ENCODE data around the gene NCKAP5L.

DNA sequence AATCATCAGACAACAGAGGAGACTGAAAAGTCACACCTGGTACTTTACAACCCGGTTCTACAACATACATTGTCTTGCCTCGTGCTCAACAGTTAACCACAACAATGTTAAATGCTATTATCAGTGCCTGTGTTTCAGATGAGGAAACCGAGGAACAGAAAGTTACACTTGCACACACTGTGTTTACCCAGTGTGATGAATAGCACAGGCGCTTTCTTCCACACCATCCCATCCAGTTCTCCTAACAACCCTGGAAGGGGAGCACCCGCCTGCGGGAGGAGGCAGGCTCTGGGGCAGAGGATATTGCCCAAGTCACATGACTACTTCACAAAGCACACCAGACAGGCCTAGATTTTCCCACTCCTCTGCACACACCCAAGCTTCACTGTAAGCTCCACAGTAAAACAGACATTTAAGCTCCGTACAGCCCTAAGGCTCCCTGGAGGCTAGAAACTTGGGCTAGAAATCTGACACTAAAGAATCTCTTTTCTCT, 21.8 kb downstream of the NCKAP5L start:
- TF ChIP-seq SIN3A (IDR thresholded peaks at IDR 0.05; ENCODE audit: borderline replicate concordance, insufficient read depth, low read length) (no peak), POLR2AphosphoS5 (IDR thresholded peaks at IDR 0.05; ENCODE audit: low read depth, low read length) (no peak), TAF1 (IDR thresholded peaks at IDR 0.05; ENCODE audit: borderline replicate concordance, insufficient read depth, low read length) (no peak), FOXP2 (optimal IDR thresholded peaks at IDR 0.05; ENCODE audit: borderline replicate concordance, extremely low read depth, extremely low read length, insufficient read depth) (no peak)
- TF ChIP-seq, protein P1, sequence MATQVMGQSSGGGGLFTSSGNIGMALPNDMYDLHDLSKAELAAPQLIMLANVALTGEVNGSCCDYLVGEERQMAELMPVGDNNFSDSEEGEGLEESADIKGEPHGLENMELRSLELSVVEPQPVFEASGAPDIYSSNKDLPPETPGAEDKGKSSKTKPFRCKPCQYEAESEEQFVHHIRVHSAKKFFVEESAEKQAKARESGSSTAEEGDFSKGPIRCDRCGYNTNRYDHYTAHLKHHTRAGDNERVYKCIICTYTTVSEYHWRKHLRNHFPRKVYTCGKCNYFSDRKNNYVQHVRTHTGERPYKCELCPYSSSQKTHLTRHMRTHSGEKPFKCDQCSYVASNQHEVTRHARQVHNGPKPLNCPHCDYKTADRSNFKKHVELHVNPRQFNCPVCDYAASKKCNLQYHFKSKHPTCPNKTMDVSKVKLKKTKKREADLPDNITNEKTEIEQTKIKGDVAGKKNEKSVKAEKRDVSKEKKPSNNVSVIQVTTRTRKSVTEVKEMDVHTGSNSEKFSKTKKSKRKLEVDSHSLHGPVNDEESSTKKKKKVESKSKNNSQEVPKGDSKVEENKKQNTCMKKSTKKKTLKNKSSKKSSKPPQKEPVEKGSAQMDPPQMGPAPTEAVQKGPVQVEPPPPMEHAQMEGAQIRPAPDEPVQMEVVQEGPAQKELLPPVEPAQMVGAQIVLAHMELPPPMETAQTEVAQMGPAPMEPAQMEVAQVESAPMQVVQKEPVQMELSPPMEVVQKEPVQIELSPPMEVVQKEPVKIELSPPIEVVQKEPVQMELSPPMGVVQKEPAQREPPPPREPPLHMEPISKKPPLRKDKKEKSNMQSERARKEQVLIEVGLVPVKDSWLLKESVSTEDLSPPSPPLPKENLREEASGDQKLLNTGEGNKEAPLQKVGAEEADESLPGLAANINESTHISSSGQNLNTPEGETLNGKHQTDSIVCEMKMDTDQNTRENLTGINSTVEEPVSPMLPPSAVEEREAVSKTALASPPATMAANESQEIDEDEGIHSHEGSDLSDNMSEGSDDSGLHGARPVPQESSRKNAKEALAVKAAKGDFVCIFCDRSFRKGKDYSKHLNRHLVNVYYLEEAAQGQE (IDR thresholded peaks at IDR 0.05; ENCODE audit: insufficient read depth in 1 of 2, low read depth in 2 of 2, low read length in 2 of 2) = no peak
